Keratinocyte (primary cell): ENCODE measurements around the gene HIKESHI. TPM values are rescaled to one million over a fixed set of nuclear protein-coding genes. Genes with fewer than 3 reads are reported as not detected.

Source experiments
- DNase-seq: peaks from one replicate; pipeline ENCODE4 v3.0.0-alpha.2; 2011; ENCODE audit warnings: low read depth, missing footprints, low spot score
- FAIRE-seq: peaks from 2 replicates; lab custom pipeline; 2011; peaks lifted over from hg19 to GRCh38; lab: Jason Lieb, UNC
- H2AFZ ChIP-seq: 2 replicates; pipeline ENCODE4 v1.6.0; 2012; ENCODE audit warnings: low read length, control low read depth, inconsistent platforms; ENCODE audit not compliant: control insufficient read depth
- H3K27ac ChIP-seq: 2 replicates; pipeline ENCODE4 v1.5.1; 2011; ENCODE audit warnings: low read length; ENCODE audit not compliant: control insufficient read depth, insufficient read depth
- H3K27me3 ChIP-seq: 3 replicates; pipeline ENCODE4 v1.6.0; 2011; ENCODE audit warnings: low read length; ENCODE audit not compliant: control insufficient read depth, insufficient read depth; ENCODE audit errors: extremely low read depth
- H3K36me3 ChIP-seq, 2 experiments: 2 replicates in 1 of 2; 3 replicates in 1 of 2; pipeline ENCODE4 v1.5.1; 2011; ENCODE audit warnings: low read length in 2 of 2, mild to moderate bottlenecking in 1 of 2; ENCODE audit not compliant: control insufficient read depth in 2 of 2, insufficient read depth in 2 of 2; ENCODE audit errors: extremely low read depth in 1 of 2
- H3K4me1 ChIP-seq: 3 replicates; pipeline ENCODE4 v1.5.1; 2011; ENCODE audit warnings: low read length; ENCODE audit not compliant: control insufficient read depth, insufficient read depth; ENCODE audit errors: extremely low read depth
- H3K4me2 ChIP-seq: 3 replicates; pipeline ENCODE4 v1.6.0; 2011; ENCODE audit warnings: low read depth, low read length; ENCODE audit not compliant: control insufficient read depth, insufficient read depth; ENCODE audit errors: extremely low read depth
- H3K4me3 ChIP-seq, 3 experiments: fragments of 200-600 bp in 1 of 3; sonication (generic) in 1 of 3; 2 replicates in 2 of 3; 3 replicates in 1 of 3; pipeline ENCODE4 v1.5.1; 2011 to 2016; ENCODE audit warnings: low read length in 3 of 3, mild to moderate bottlenecking in 3 of 3, control low read depth in 2 of 3, inconsistent platforms in 1 of 3, low read depth in 1 of 3, mixed read lengths in 1 of 3, mixed run types in 1 of 3, moderate library complexity in 1 of 3; ENCODE audit not compliant: control insufficient read depth in 2 of 3, insufficient read depth in 2 of 3; ENCODE audit errors: extremely low read depth in 1 of 3
- H3K79me2 ChIP-seq: 2 replicates; pipeline ENCODE4 v1.6.0; 2012; ENCODE audit warnings: low read length; ENCODE audit not compliant: control insufficient read depth, insufficient read depth
- H3K9ac ChIP-seq: 3 replicates; pipeline ENCODE4 v1.6.0; 2011; ENCODE audit warnings: low read length; ENCODE audit not compliant: control insufficient read depth, insufficient read depth; ENCODE audit errors: extremely low read depth
- H3K9me1 ChIP-seq: 3 replicates; pipeline ENCODE4 v1.6.0; 2011; ENCODE audit warnings: low read length; ENCODE audit not compliant: control insufficient read depth, insufficient read depth; ENCODE audit errors: extremely low read depth
- H3K9me3 ChIP-seq: 2 replicates; pipeline ENCODE4 v1.5.1; 2012; ENCODE audit warnings: low read depth, low read length; ENCODE audit not compliant: control insufficient read depth
- H4K20me1 ChIP-seq: 3 replicates; pipeline ENCODE4 v1.6.0; 2011; ENCODE audit warnings: low read length; ENCODE audit not compliant: control insufficient read depth, insufficient read depth; ENCODE audit errors: extremely low read depth
- CTCF ChIP-seq, 3 experiments: IDR thresholded peaks in 1 of 3; conservative IDR thresholded peaks in 1 of 3; optimal IDR thresholded peaks in 1 of 3; 2 replicates in 2 of 3; 3 replicates in 1 of 3; pipeline versions ENCODE3 to v1.5.1; 2011; ENCODE audit warnings: low read length in 3 of 3, mild to moderate bottlenecking in 3 of 3, moderate library complexity in 2 of 3, control low read depth in 1 of 3, inconsistent platforms in 1 of 3; ENCODE audit not compliant: insufficient read depth in 2 of 3; ENCODE audit errors: extremely low read depth in 1 of 3
- EZH2 ChIP-seq: IDR thresholded peaks from one replicate; pipeline ENCODE4 v1.6.1; 2012; ENCODE audit warnings: inconsistent platforms, mild to moderate bottlenecking, low read length, moderate library complexity
- dilution Hi-C: fragments of 300-500 bp; cut with MboI; formaldehyde crosslinking; loops from one replicate; pipeline ENCODE4 v1.7.0; 2020; ENCODE audit warnings: low sequenced_read_pairs; ENCODE audit not compliant: extremely low pct_ligation_motif_present
- polyA plus RNA-seq, 5 experiments: library from polyadenylated mRNA; depleted of rRNA in 3 of 5; stranded (reverse) in 3 of 5; stranded (forward) in 1 of 5; unstranded in 1 of 5; fragments of >200 nt; gene quantifications; 1 replicate in 1 of 5; 2 replicates in 3 of 5; 3 replicates in 1 of 5; pipeline versions ENCODE4 v1.2.1 to v1.2.3, GENCODE V29; 2011 to 2012; ENCODE audit warnings: missing spikeins in 2 of 5, low read depth in 1 of 5, low replicate concordance in 1 of 5

The HIKESHI gene
- polyA plus RNA-seq, 1 donor (not counting 4 experiments of a cell fraction or from before 2014, with no cell fraction given) = 89.4 TPM

- Histone ChIP-seq H3K4me2 (no peak overlapping the region), H3K4me3 (no peak overlapping the region), H3K36me3 (no peaks in the 10 kb centered on the region), H3K79me2 (no peaks in the 10 kb centered on the region), H4K20me1 (no peaks in the 10 kb centered on the region), H2AFZ (no peak overlapping the region), H3K27me3 (no peaks in the 10 kb centered on the region), H3K9me1 (no peaks in the 10 kb centered on the region), H3K27ac (no peak overlapping the region), H3K9me3 (peaks cover 4% of the 10 kb centered on the region), H3K4me1 (peaks cover 18% of the 10 kb centered on the region), H3K9ac (no peak overlapping the region)
- no peak for DNase-seq
- no peak for FAIRE-seq
- dilution Hi-C loops = no loop called here
- TF ChIP-seq CTCF (optimal IDR thresholded peaks at IDR 0.05 in 1 of 3, IDR thresholded peaks at IDR 0.05 in 1 of 3, conservative IDR thresholded peaks at IDR 0.05 in 1 of 3; ENCODE audit: extremely low read depth in 1 of 3, insufficient read depth in 2 of 3, low read length in 3 of 3) (no peak), EZH2 (no peak)
Measured at GRCh38 chr11:86369668-86370067, 67.6 kb downstream of the HIKESHI start.

- peak; percentile 23 for FAIRE-seq
- Histone ChIP-seq H3K4me2 (no peak overlapping the region), H3K4me1 (peaks cover 18% of the 10 kb centered on the region), H3K9ac (no peak overlapping the region), H3K4me3 (no peak overlapping the region), H3K36me3 (no peaks in the 10 kb centered on the region), H3K79me2 (no peaks in the 10 kb centered on the region), H3K27me3 (no peaks in the 10 kb centered on the region), H4K20me1 (no peaks in the 10 kb centered on the region), H3K9me1 (no peaks in the 10 kb centered on the region), H2AFZ (no peak overlapping the region), H3K9me3 (peaks cover 4% of the 10 kb centered on the region), H3K27ac (no peak overlapping the region)
- dilution Hi-C loops = no loop called here
- no peak for DNase-seq
- TF ChIP-seq EZH2 (no peak), CTCF (optimal IDR thresholded peaks at IDR 0.05 in 1 of 3, IDR thresholded peaks at IDR 0.05 in 1 of 3, conservative IDR thresholded peaks at IDR 0.05 in 1 of 3; ENCODE audit: extremely low read depth in 1 of 3, insufficient read depth in 2 of 3, low read length in 3 of 3) (no peak)
Measured at GRCh38 chr11:86370171-86370570, 68.1 kb downstream of the HIKESHI start.
